HG02884 (cell line): ENCODE measurements around the gene ADGRG3.
"Not testable (repeated sequence)": the region's sequence is repeated elsewhere in the genome, so short reads cannot be mapped to it uniquely, and the experiment has no call there.

Experiments
- ATAC-seq: cut with Tn5 transposase; IDR thresholded peaks from one replicate; pipeline ENCODE4 v1.9.1; 2021; ENCODE audit warnings: mild to moderate bottlenecking, moderate library complexity; ENCODE audit not compliant: unreplicated experiment

The ADGRG3 gene

DNA sequence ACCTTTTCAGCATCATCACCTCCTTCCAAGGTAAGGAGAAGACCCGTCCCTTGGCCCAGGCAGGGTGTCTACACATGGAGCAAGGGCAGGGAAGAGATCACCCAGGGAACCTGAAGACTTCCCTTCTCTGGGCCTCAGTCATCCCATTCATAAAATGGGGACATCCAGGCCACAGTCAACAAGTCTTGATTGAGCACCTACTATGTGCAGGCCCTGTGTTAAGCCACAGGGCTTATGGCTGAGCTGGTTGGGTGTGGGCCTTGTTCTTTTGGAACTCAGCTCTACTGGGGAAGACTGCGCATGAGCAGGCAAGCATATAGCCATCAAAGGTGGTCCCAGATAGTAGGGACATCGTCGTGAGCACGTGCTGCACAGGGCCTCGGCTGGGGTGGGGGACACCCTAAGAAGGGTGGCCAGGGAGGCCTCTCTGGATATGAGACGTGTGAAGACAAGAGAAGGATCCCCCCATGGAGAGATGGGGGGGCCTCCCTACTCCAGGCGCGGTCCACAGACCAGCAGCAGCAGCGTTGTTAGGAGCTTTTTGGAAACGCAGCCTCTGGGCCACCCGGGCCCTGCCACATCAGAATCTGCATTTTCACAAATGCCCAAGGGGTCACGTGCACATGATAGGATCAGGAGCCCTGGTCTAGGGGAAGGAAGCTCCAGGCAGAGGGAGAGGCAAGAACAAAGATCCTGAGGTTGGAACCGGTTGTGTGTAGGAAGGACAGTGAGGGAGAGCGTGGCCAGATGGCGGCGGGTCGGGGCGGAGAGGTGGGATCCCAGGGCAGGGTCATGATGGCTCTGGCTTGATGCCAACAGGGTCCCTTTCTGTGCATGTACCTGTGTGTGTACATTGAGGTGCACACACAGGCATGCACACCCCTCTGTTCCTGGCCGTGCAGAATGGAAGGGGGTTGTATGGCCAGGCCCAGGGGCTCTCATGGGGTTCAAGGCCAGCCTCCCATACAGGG is 5.9 kb upstream of the ADGRG3 start:
- ATAC-seq, result no peak

DNA sequence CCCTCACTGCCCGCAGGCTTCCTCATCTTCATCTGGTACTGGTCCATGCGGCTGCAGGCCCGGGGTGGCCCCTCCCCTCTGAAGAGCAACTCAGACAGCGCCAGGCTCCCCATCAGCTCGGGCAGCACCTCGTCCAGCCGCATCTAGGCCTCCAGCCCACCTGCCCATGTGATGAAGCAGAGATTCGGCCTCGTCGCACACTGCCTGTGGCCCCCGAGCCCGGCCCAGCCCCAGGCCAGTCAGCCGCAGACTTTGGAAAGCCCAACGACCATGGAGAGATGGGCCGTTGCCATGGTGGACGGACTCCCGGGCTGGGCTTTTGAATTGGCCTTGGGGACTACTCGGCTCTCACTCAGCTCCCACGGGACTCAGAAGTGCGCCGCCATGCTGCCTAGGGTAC is 4.7 kb upstream of the ADGRG3 start:
- ATAC-seq, result no peak

DNA sequence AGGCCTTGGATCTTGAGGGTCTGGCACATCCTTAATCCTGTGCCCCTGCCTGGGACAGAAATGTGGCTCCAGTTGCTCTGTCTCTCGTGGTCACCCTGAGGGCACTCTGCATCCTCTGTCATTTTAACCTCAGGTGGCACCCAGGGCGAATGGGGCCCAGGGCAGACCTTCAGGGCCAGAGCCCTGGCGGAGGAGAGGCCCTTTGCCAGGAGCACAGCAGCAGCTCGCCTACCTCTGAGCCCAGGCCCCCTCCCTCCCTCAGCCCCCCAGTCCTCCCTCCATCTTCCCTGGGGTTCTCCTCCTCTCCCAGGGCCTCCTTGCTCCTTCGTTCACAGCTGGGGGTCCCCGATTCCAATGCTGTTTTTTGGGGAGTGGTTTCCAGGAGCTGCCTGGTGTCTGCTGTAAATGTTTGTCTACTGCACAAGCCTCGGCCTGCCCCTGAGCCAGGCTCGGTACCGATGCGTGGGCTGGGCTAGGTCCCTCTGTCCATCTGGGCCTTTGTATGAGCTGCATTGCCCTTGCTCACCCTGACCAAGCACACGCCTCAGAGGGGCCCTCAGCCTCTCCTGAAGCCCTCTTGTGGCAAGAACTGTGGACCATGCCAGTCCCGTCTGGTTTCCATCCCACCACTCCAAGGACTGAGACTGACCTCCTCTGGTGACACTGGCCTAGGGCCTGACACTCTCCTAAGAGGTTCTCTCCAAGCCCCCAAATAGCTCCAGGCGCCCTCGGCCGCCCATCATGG is 4.0 kb upstream of the ADGRG3 start:
- ATAC-seq, result no peak

DNA sequence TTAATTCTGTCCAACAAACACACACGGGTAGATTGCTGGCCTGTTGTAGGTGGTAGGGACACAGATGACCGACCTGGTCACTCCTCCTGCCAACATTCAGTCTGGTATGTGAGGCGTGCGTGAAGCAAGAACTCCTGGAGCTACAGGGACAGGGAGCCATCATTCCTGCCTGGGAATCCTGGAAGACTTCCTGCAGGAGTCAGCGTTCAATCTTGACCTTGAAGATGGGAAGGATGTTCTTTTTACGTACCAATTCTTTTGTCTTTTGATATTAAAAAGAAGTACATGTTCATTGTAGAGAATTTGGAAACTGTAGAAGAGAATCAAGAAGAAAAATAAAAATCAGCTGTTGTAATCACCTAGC is 3.5 kb upstream of the ADGRG3 start:
- no peak for ATAC-seq

DNA sequence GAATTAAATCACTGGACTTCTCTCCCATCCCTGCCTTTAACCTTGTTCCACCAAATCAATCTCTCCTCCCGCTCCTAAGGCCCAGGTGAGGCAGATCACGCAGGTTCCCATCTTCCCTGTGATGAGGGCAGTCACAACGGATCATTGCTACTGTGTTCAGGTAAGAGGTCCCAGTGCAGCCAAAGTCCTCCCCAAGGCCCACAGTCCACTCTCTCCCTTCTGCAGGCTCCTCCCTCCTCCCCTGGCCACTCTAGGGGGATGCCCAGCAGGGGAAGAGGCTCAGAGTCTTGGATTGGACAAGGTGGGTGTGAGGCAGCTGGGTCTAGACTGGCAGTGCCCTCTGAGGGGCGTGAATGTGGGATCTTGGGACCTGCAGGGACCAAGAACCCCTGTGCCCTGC is 2.6 kb upstream of the ADGRG3 start:
- ATAC-seq, result no peak

DNA sequence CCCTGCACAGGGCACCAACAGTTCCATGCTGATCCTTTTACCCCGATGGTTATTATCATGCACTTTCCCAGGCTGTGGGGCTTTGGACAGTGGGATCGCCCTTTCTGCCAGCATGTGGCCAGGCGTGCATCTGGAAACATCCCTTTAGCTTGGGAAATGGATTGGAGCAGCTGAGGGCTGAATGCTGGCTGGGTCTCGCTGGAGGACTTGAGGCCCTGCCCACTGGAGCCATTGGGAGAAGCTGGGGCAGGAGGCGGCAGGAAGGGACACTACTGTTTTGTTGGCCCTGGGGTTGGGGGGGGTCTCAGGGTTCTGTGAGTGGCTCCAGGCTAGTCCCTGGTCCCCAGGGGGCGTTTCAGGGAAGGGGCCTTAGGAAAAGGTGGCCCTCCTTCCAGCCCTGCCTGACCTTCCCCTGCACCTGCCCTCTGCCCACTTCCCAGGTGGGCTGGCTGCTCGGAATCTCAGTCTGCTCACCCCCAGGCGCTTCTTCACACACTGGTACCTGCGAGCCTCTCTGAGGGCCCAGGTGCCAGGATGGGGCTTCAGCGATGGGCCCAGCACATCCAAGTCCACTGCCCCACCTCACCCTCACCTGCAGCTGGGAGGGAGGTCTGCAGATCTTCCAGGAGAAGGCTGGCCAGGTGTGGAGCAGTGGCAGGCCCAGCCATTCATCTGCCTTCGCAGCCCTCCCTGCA is 1.6 kb upstream of the ADGRG3 start:
- ATAC-seq, result no peak

DNA sequence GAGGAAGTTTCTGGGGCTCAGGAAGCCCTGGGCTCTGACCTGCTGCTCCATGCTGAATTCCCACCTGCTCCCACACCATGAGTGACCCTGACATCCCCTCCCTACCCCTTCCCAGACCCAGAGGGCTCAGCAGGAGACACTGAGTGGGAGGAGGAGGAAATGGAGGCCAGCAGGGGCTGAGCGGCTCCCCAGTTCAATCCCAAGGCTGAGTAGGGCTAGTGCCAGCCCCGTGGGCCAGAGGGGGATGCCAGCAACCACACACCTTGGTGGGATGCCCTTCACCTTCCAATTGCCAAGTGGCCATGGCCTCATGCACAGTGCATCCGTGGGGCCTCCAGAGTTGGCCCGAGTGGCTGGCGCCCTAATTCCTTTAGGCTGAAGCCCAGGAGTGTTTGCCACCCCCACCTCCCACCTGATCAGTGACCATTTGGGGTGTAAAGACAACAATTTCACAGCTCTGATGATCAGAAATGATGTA is 1.0 kb upstream of the ADGRG3 start:
- ATAC-seq, result no peak

DNA sequence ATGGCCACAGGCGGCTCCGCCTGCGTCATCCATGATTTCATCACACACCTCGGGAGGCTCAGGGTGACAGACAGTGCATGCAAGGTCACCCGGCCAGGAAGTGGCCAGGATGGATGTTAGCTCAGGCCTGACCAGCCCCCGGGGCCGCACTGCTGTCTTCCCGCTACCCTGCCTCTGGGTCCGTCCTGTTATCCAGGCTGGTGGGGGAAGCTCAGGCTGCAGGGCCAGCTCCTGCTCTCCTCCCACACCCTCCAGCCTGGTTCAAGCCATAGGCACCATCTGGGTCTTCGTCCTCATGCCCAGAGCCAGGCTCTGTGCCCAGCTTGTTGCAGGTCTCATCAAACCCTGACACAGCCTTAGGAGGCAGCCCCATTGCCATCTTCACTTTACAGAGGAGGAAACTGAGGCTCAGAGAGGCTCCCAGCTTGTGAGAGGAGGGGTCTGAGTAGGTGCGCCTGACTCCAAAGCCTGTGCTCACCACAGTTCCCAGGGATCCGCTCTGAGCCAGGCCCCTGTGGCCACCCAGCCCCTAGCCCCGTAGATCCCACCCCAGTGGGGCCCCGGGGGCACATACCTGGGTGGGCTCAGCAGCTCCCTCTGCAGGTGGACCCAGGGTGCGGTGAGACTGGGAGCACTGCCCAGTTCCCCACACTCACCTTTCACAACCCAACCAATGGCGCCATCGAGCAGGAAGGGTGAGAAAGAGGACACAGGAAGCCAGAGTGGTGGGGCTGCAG is 412 bp upstream of the ADGRG3 start:
- ATAC-seq, result no peak

DNA sequence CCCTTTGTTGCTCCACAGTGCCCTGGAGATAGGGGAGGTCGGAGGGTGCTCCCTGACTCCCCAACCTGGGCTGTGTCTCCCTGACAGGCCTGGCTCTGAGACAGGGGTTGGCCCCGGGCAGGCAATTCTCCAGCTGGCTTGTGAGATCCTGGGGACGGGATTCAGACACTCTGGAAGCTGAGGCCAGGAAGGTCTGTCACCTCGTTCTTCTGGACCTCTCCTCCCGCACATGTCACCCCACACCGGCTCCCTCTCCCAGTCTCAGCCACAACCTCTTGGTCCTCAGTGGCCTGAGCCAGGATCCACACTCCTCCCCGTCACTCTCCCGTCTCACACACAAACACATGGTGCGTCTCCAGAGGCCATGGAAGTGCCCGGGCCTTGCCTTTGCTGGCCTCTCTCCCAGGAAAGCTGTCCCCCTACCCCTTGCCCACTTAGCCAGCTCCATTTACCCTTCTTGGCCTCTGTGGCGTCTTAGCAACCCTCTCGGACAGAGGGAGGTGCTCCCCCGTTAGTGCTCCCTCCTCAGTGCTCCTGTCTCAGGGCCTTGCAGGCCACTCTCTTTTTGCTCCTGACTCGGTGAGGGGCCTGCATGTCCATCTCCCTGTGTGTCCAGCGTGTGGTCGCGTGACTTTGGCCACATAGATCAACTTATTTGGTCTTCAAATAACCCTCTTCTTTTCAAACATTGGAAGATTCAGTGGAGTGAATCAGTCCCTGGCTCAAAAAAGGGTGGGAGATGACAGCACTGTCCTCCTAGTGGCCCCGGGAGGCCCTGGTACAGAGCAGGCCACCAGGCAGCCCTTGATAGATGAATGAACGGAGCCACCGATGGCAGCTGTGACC is 747 bp downstream of the ADGRG3 start:
- ATAC-seq, result no peak

DNA sequence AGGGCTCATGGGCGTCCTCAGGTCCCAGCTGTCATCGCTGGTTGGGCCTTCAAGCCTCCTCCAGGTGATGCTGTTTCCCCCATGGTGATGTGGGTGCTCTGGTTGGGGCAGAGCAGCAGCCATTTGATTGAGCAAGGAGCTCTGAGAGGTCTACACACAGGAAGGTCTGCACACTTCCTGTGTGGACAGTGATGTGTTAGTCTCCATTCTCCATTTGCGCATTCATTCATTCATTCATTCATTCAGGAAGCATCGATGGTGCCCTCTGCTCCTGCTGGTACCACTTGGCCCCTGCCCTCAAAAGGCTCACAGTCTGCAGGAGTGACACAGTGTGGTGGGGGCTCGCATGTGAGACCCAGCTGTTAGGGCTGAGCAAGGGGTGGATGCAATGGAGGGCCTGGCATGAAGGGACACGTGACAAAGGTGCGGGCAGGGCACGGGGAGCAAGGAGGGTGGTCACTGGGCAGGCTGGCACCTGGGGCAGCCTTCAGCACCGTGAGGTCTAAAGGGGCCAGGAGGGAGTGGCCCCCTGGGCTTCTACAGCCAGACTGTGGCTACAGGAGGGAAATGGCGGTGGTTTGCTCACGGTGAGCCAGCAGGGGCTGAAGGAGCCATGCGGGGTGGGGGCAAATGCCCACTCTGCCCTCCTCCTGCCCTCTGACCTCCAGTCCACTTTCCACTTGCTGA is 1.5 kb downstream of the ADGRG3 start:
- ATAC-seq, result no peak

DNA sequence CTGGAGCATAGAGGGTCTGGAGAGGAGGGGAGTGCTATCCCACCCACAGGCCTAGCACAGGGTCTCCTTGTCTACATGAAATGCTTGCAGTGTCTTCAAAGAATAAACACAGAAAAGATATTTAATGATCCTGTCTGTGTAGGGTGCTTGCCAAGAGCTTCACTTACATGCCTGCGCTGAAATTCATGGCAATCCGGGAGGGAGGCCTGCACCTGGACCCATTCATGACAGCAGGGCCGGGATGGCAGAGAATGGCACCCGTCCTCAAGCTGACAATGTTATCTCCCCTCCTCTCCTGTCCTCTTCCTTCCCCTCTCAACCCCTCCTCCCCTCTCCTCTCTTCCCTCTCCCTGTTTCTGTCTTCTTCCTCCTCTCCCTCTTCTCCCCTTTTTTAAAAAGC is 2.1 kb downstream of the ADGRG3 start:
- ATAC-seq, result no peak

DNA sequence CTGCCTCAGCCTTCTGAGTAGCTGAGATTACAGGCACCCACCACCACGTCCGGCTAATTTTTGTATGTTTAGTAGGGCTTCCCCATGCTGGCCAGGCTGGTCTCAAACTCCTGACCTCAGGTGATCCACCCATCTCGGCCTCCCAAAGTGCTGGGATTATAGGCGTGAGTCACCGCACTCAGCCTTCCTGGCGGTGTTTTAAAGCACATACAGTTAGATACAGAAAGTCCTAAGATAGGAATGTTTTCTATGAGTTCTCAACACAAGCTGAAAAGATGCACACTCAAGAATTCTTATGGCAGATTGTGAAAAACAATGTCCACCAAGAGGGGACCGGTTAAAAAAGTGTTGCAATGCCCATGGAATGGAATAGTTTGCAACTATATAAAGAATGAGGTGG is 3.3 kb downstream of the ADGRG3 start:
- not testable (repeated sequence) for ATAC-seq

DNA sequence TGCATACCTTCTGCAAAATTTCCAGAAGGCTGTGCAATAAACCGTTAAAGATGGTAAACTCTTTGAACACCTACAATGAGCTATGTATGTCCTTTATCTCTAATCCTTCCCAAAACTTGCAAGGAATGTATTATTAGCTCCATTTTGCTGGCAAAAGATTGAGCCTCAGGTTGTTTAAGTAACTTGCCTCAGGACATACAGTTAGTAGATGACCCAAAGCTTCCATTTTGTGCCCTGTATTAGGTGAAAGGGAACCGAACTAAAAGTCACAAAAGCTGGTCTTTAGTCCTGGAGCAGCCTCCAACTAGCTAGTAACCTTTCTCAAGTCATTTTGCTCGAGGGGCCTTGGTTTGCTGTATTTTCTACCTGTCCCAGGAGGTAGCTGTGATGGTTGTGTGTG is 4.3 kb downstream of the ADGRG3 start:
- no peak for ATAC-seq

DNA sequence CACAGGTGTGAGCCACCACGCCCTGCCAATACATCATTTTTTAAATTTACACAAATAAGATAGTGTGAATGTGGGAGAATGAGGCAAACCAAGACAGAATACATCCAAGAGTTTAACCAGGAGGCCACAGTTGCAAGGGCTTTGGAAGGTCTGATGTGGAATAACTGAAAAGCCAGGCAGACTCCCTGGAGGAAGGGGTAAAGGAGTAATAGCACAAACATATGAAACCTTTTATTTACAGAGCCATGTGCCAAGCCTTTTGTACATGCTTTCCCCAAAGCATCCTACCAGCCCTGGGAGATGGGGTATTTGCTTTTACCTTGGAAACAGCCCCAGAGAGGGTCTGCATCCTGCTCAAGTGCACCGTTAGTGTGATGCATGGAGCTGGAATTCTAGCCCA is 4.7 kb downstream of the ADGRG3 start:
- ATAC-seq, result no peak

DNA sequence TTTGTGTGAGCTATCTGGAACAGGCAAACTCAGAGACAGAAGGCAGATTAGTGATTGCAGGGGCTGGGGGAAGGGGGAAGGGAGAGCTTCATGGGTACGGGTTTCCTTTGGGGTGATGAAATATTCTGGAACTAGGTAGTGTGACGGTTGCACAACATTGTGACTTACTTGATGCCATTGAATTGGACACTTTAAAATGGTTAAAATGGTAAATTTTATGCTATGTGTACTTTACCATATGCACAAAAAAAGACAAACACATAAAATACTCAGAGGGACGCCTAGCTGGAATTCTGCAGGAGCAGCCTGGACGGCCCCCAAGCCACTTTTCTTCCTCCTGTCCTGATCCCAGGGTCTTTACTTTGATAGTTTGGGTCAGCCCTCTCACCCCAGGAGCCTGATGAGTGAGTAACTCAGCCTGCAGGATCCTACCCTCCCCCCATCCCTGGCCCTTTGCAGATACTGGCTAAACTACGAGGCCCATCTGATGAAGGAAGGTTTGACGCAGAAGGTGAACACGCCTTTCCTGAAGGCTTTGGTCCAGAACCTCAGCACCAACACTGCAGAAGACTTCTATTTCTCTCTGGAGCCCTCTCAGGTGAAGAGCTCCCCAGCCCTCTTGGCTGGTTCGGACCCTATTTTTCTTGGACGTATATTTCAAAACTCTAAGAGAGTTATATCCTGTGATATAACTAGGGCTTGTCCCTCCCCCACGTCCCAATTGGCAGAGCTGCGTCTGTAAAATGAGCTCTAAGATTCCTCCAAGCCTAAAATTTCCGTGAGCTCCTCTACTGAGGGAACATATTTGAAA is 7.8 kb downstream of the ADGRG3 start:
- ATAC-seq, result no peak

DNA sequence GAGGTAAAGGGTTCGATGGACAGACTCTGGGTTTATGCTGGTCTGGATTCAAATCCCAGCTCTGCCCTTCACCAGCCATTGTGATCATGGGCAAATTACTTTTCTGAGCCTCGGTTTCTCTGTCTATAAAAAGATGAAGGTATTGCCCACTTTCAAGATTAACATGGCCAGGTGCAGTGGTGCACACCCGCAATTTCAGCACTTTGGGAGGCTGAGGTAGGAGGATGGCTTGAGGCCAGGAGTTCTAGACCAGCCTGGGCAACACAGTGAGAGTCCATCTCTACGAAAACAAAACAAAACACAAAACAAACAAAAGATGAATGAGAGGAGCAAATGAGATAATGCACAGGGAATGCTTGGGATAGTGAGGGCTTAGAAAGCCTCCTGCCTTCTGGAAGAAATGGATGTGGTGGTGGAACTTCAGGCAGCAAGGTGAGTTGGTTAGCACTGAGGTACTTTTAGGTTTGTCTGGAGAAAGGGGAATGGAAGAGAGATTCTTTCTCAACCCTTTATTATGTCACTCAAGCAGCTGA is 8.5 kb downstream of the ADGRG3 start:
- no peak for ATAC-seq

DNA sequence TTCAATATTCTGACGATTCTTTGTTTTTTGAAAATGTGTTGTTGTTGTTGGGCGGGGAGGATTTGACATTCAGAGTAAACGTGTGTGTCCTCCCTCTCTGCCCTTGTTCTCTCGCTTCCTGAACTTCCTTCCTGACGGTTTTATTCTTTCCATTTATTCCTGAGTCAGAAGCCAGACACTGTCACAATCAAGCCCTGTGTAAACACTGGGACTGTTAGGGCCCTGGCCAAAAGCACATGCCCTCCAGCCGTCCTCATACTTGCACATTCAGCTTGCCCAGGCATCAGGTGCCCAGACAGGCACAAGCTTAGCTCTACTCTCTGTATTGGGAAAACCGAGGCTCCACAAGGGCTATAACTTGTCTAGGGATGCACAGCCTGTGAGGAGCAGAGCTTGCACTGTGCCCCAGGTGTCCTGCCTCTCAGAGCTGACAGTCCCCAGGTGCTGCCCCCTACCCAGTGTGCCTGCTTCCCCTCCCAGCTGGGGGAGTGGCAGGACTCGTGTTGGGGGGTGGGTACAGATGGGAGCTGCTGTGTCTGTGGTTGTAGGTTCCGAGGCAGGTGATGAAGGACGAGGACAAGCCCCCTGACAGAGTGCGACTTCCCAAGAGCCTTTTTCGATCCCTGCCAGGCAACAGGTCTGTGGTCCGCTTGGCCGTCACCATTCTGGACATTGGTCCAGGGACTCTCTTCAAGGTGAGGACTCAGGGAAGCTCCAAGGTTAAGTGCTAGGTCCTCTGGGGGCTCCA is 9.7 kb downstream of the ADGRG3 start:
- ATAC-seq, result no peak

DNA sequence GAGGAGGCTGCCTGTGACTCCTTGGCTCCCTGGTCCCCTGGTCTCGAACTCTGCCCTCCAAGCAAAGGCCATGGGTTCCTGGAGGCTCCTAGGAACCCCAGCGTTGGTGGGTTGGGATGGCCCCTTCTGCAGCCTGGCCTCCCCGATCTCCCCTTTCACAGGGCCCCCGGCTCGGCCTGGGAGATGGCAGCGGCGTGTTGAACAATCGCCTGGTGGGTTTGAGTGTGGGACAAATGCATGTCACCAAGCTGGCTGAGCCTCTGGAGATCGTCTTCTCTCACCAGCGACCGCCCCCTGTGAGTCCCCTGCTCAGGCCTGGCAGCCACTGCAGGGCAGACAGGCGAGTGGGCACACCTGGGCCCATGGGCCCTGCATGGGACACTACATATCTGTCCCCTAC is 10.9 kb downstream of the ADGRG3 start:
- no peak for ATAC-seq
